GM12878 (cell line): ENCODE measurements around the gene LEFTY1. TPM values are rescaled to one million over a fixed set of nuclear protein-coding genes. Genes with fewer than 3 reads are reported as not detected.
A peak's percentile ranks its signal among the peaks of the same experiment; 100 is the strongest.

ENCODE experiments used
- ATAC-seq: fragments of 200-7000 bp; cut with Tn5 transposase; 3 replicates; pipeline ENCODE4 v1.9.1; 2020; ENCODE audit warnings: mild to moderate bottlenecking, moderate library complexity
- BruUV-seq: library from RNA; stranded (reverse); fragments of 400-500 nt; replicated peaks from 2 replicates; lab custom pipeline; 2021; lab: Mats Ljungman, UMichigan
- CTCF ChIA-PET: fragments of 300-600 bp; sonication (Branson Sonifier 250); formaldehyde crosslinking; extraction: SDS; loops from one replicate; lab custom pipeline; 2021; ENCODE audit warnings: inconsistent platforms; lab: Yijun Ruan, JAX
- POLR2A ChIA-PET: fragments of 350-600 bp; formaldehyde crosslinking; extraction: SDS; loops from one replicate; lab custom pipeline; 2021; ENCODE audit warnings: inconsistent platforms; lab: Charles Lee
- RAD21 ChIA-PET: fragments of 300-600 bp; sonication (Branson Sonifier 250); formaldehyde crosslinking; loops from one replicate; lab custom pipeline; 2023; ENCODE audit warnings: antibody characterized with exemption; ENCODE audit not compliant: unreplicated experiment; lab: Charles Lee
- SMC1A ChIA-PET: fragments of 300-600 bp; sonication (Branson Sonifier 250); formaldehyde crosslinking; loops from one replicate; lab custom pipeline; 2023; ENCODE audit not compliant: unreplicated experiment, uncharacterized antibody; lab: Charles Lee
- DNase-seq: peaks from one replicate; pipeline ENCODE4 v3.0.0-alpha.2; 2011; ENCODE audit warnings: low read depth, low spot score
- FAIRE-seq: peaks from 3 replicates; lab custom pipeline; 2011; peaks lifted over from hg19 to GRCh38; lab: Jason Lieb, UNC
- H2AFZ ChIP-seq: 2 replicates; pipeline ENCODE4 v1.6.0; 2011; ENCODE audit warnings: low read depth, low read length, control low read depth; ENCODE audit not compliant: control insufficient read depth
- H3K27ac ChIP-seq: 2 replicates; pipeline ENCODE4 v1.5.1; 2011; ENCODE audit warnings: control low read depth; ENCODE audit not compliant: control insufficient read depth, insufficient read depth
- H3K27me3 ChIP-seq, 2 experiments: replicated peaks in 1 of 2; 2 replicates each; pipeline versions ENCODE4 v1.6.0 to v1.6.1; 2011; ENCODE audit warnings: low read length in 1 of 2; ENCODE audit not compliant: control insufficient read depth in 2 of 2, insufficient read depth in 2 of 2
- H3K36me3 ChIP-seq, 2 experiments: 2 replicates each; pipeline ENCODE4 v1.5.1; 2011; ENCODE audit warnings: low read length in 1 of 2; ENCODE audit not compliant: control insufficient read depth in 2 of 2, insufficient read depth in 2 of 2
- H3K4me1 ChIP-seq: 2 replicates; pipeline ENCODE4 v1.6.1; 2011; ENCODE audit warnings: mild to moderate bottlenecking, low read length, moderate library complexity, mixed read lengths; ENCODE audit not compliant: control insufficient read depth, insufficient read depth
- H3K4me2 ChIP-seq: 2 replicates; pipeline ENCODE4 v1.6.0; 2011; ENCODE audit warnings: control low read depth; ENCODE audit not compliant: control insufficient read depth, insufficient read depth
- H3K4me3 ChIP-seq: fragments of 200-600 bp; sonication (generic); 2 replicates; pipeline ENCODE4 v1.5.1; 2016
- H3K79me2 ChIP-seq: 2 replicates; pipeline ENCODE4 v1.6.0; 2011; ENCODE audit warnings: low read length; ENCODE audit not compliant: control insufficient read depth, insufficient read depth
- H3K9ac ChIP-seq: 2 replicates; pipeline ENCODE4 v1.8.0; 2011; ENCODE audit warnings: low read length, control low read depth, mixed read lengths; ENCODE audit not compliant: control insufficient read depth, insufficient read depth
- H3K9me3 ChIP-seq: replicated peaks from 3 replicates; pipeline ENCODE4 v1.5.1; 2011; ENCODE audit warnings: mild to moderate bottlenecking, low read length; ENCODE audit not compliant: control insufficient read depth, insufficient read depth
- H4K20me1 ChIP-seq: 2 replicates; pipeline ENCODE4 v1.6.0; 2011; ENCODE audit not compliant: control insufficient read depth, insufficient read depth
- CBX3 ChIP-seq: fragments of 200-600 bp; sonication (generic); IDR thresholded peaks from 2 replicates; pipeline ENCODE4 v1.6.1; 2016; ENCODE audit warnings: low read depth, borderline replicate concordance
- EP300 ChIP-seq, 2 experiments: fragments of 150-350 bp in 1 of 2; IDR thresholded peaks; 2 replicates each; pipeline ENCODE4 v1.6.1; 2011 to 2012; ENCODE audit warnings: low read depth in 2 of 2, low read length in 2 of 2, borderline replicate concordance in 1 of 2, improper control_type of control experiment in 1 of 2, inconsistent platforms in 1 of 2; ENCODE audit not compliant: control insufficient read depth in 1 of 2
- MTA2 ChIP-seq: fragments of 450-650 bp; IDR thresholded peaks from 2 replicates; pipeline ENCODE4 v1.6.1; 2016; ENCODE audit warnings: low read depth, mild to moderate bottlenecking, moderate library complexity
- MYC ChIP-seq: IDR thresholded peaks from 2 replicates; pipeline ENCODE4 v1.6.1; 2011; ENCODE audit warnings: mild to moderate bottlenecking, low read length, moderate library complexity, inconsistent platforms; ENCODE audit not compliant: insufficient read depth, insufficient replicate concordance, insufficient read length, severe bottlenecking
- POLR2A ChIP-seq: IDR thresholded peaks from 2 replicates; pipeline ENCODE4 v1.6.1; 2011; ENCODE audit warnings: low read depth, mild to moderate bottlenecking, low read length
- POU2F2 ChIP-seq: IDR thresholded peaks from 3 replicates; pipeline ENCODE4 v1.6.1; 2011; ENCODE audit warnings: low read depth, mild to moderate bottlenecking, low read length, borderline replicate concordance
- SIX5 ChIP-seq: IDR thresholded peaks from 2 replicates; pipeline ENCODE4 v1.6.1; 2011; ENCODE audit warnings: mild to moderate bottlenecking, low read depth, low read length, moderate library complexity; ENCODE audit not compliant: severe bottlenecking
- YBX1 ChIP-seq: fragments of 450-650 bp; IDR thresholded peaks from 2 replicates; pipeline ENCODE4 v1.6.1; 2016; ENCODE audit warnings: antibody characterized with exemption
- ZNF384 ChIP-seq: IDR thresholded peaks from 2 replicates; pipeline ENCODE4 v1.6.1; 2012; ENCODE audit warnings: low read depth, mild to moderate bottlenecking, low read length, improper control_type of control experiment, borderline replicate concordance
- WGBS: methylation state at CpG from one replicate; pipeline ENCODE4 v1.1.6; 2016; ENCODE audit warnings: low lambda C conversion rate; ENCODE audit not compliant: insufficient replicate concordance, insufficient coverage; ENCODE audit errors: missing lambda C conversion rate; 5-methylcytosine and 5-hydroxymethylcytosine counted together
- in situ Hi-C: fragments of 300-500 bp; cut with MboI; formaldehyde crosslinking; loops from 9 replicates; pipeline ENCODE4 v1.14.3; 2018; ENCODE audit warnings: mixed read lengths
- intact Hi-C: fragments of 100-400 bp; cut with micrococcal nuclease; formaldehyde crosslinking; loops from one replicate; pipeline ENCODE4 v1.14.2; 2022; ENCODE audit not compliant: unreplicated experiment
- polyA plus RNA-seq, 11 experiments: library from polyadenylated mRNA; depleted of rRNA in 4 of 11; unstranded in 6 of 11; stranded (reverse) in 5 of 11; fragments of >200 nt; fragmentation: Nextera tagmentation in 4 of 11; fragmentation: Illumina TruSeq in 1 of 11; extraction: Ambion mirVana in 4 of 11; extraction: Trizol in 1 of 11; gene quantifications; 1 replicate in 1 of 11; 2 replicates in 10 of 11; pipeline versions ENCODE4 v1.2.1 to v1.2.3, GENCODE V29; 2011 to 2016; ENCODE audit warnings: inconsistent platforms in 2 of 11, missing spikeins in 2 of 11, low read depth in 1 of 11
- total RNA-seq, 4 experiments: library from RNA; depleted of rRNA in 3 of 4; stranded (reverse); fragments of >200 nt in 3 of 4; fragmentation: Illumina TruSeq in 1 of 4; extraction: Trizol in 1 of 4; gene quantifications; 2 replicates each; pipeline versions ENCODE4 v1.2.1 to v1.2.3, GENCODE V29; 2013 to 2021
- TF ChIP-seq, protein P1 (sequence below): fragments of 450-650 bp; IDR thresholded peaks from 2 replicates; pipeline ENCODE4 v1.6.1; 2016; ENCODE audit warnings: mild to moderate bottlenecking

Gene LEFTY1
- total and polyA plus RNA-seq, 10 of the 15 experiments (the other 5 are each of a cell fraction or from before 2014, with no cell fraction given): 0.06 TPM; not detected in 8

DNA sequence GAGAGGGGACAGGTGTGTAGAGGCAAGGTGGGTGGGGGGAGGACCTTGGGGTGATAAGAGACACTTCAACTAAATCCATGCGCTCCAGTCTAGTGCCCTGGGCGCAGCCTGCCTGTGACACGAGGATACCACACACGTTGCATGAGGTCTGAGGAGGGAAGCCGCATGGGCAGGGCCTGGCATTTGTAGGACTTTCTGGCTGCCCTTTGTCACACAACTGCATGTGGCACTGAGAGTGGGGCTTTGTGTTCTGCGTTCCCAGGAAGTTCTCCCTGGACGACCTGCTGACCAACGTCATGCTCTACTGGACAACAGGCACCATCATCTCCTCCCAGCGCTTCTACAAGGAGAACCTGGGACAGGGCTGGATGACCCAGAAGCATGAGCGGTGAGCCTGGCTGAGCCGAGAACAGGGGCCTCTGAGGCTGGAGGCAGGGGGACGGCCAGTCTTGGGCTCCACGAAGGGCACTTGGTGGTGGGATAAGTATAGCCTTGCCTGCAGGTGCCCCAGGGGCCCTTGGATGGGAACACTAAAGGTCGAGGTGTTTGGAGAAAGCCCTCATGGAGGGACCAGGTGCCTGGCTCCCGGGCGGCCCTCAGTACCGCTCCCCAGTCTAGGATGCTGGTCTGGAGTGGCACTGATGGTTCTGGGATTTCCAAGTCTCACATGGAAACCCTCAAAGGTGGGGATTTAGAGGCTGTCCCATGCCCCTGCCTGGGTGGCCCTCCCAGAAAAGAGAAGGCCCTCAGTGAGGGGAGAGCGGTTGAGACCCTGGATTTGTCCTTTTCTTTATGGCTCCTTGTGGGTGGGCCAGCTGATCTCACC lies 44.5 kb downstream of the LEFTY1 start:
- RAD21 ChIA-PET: interaction anchor here (0.6 kb wide), 1 partner anchor 158 kb away, joined by 3 read pairs; no protein-coding TSS in a partner anchor
- TF ChIP-seq POLR2A: peak; percentile 42; the same call in 1 of the 2 replicates
- TF ChIP-seq ZNF384: no peak
- no peaks in the 10 kb centered on the region for H3K27me3 ChIP-seq
- H3K4me1 ChIP-seq: peaks cover 22% of the 10 kb centered on the region
- no peak overlapping the region for H3K4me2 ChIP-seq
- no peaks in the 10 kb centered on the region for H3K9me3 ChIP-seq
- DNase-seq: no peak
- H3K79me2 ChIP-seq: no peaks in the 10 kb centered on the region
- H3K36me3 ChIP-seq: peaks cover 0 to 2% of the 10 kb centered on the region in 2 experiments; a peak in 2 of 4 replicates
- H3K27ac ChIP-seq: no peak overlapping the region
- no peak overlapping the region for H3K4me3 ChIP-seq
- SMC1A ChIA-PET: no interaction called here
- no peak overlapping the region for H2AFZ ChIP-seq
- FAIRE-seq: no peak
- no TSS peak for BruUV-seq
- in situ Hi-C loops: no loop called here
- WGBS: 91% methylated on average over 18 of the region's 18 CpGs
- intact Hi-C loops: loop anchor here (10.0 kb wide), 2 partner anchors 290 to 370 kb away; no protein-coding TSS in a partner anchor
- CTCF ChIA-PET: interaction anchor here (0.8 kb wide), 1 partner anchor 35 kb away, joined by 3 read pairs; the partner anchor contains the start of gene EPHX1
- no peak overlapping the region for H3K9ac ChIP-seq
- H4K20me1 ChIP-seq: no peaks in the 10 kb centered on the region
- no peak for ATAC-seq
- POLR2A ChIA-PET: no interaction called here

DNA sequence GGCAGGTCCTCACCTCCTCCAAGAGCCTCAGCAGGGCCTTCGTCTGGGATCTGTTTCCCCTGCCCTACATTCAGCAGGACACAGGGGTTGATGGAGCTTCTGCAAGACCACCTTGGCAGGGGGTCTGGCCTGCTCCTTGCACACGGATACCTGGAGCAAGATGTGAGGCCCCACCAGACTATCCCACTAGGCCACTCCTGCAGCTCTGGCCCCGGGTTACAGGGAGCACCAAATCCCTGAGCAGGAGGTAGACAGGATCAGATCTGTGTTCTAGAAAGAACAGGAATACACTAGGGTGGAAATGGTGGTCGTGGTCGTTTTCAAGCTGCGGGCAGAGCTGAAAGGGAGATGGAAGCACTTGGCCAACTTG lies 45.5 kb downstream of the LEFTY1 start:
- SMC1A ChIA-PET: no interaction called here
- WGBS: 65% methylated on average over 6 of the region's 6 CpGs
- POLR2A ChIA-PET: interaction anchor here (0.5 kb wide), 1 partner anchor 257 kb away, joined by 4 read pairs; no protein-coding TSS in a partner anchor
- BruUV-seq: no TSS peak
- CTCF ChIA-PET: no interaction called here
- FAIRE-seq (no peak), DNase-seq (no peak), ATAC-seq (no peak)
- Histone ChIP-seq H3K4me2 (no peak overlapping the region), H3K9ac (no peak overlapping the region), H3K79me2 (no peaks in the 10 kb centered on the region), H3K27ac (no peak overlapping the region), H3K4me3 (no peak overlapping the region), H3K36me3 (peaks cover 0 to 2% of the 10 kb centered on the region in 2 experiments; a peak in 2 of 4 replicates), H3K4me1 (peaks cover 12% of the 10 kb centered on the region), H3K9me3 (no peaks in the 10 kb centered on the region), H4K20me1 (no peaks in the 10 kb centered on the region), H2AFZ (no peak overlapping the region), H3K27me3 (no peaks in the 10 kb centered on the region)
- RAD21 ChIA-PET: no interaction called here
- in situ Hi-C loops: no loop called here
- intact Hi-C loops: loop anchor here (10.0 kb wide), 2 partner anchors 289 to 369 kb away; no protein-coding TSS in a partner anchor
- no peak for TF ChIP-seq POU2F2
- TF ChIP-seq MTA2: no peak
- no peak for TF ChIP-seq YBX1
- no peak for TF ChIP-seq EP300 (IDR thresholded peaks at IDR 0.05; ENCODE audit: borderline replicate concordance in 1 of 2, control insufficient read depth in 1 of 2, low read depth in 2 of 2, low read length in 2 of 2)
- TF ChIP-seq MYC: no peak
- no peak for TF ChIP-seq SIX5
- TF ChIP-seq ZNF384: no peak
- no peak for TF ChIP-seq CBX3
- TF ChIP-seq, protein P1, sequence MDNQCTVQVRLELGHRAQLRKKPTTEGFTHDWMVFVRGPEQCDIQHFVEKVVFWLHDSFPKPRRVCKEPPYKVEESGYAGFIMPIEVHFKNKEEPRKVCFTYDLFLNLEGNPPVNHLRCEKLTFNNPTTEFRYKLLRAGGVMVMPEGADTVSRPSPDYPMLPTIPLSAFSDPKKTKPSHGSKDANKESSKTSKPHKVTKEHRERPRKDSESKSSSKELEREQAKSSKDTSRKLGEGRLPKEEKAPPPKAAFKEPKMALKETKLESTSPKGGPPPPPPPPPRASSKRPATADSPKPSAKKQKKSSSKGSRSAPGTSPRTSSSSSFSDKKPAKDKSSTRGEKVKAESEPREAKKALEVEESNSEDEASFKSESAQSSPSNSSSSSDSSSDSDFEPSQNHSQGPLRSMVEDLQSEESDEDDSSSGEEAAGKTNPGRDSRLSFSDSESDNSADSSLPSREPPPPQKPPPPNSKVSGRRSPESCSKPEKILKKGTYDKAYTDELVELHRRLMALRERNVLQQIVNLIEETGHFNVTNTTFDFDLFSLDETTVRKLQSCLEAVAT: no peak
